ENCODE results near the gene TMX2.
"Not testable (repeated sequence)": the region's sequence is repeated elsewhere in the genome, so short reads cannot be mapped to it uniquely, and the experiment has no call there.

The TMX2 gene

DNA sequence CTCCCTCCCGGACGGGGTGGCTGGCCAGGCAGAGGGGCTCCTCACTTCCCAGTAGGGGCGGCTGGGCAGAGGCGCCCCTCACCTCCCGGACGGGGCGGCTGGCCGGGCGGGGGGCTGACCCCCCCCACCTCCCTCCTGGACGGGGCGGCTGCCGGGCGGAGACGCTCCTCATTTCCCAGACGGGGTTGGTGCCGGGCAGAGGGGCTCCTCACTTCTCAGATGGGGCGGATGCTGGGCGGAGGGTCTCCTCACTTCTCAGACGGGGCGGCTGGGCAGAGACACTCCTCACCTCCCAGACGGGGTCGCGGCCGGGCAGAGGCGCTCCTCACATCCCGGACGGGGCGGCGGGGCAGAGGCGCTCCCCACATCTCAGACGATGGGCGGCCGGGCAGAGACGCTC is 4.3 kb downstream of the TMX2 start:
- not testable (repeated sequence) for FAIRE-seq

- FAIRE-seq = no peak
These were observed 14.8 kb downstream of the TMX2 start for GRCh38 chr11:57727185-57727584.

- no peak for FAIRE-seq
These were observed 16.4 kb downstream of the TMX2 start for GRCh38 chr11:57728829-57729228.

- FAIRE-seq = no peak
These were observed 17.1 kb downstream of the TMX2 start for GRCh38 chr11:57729479-57729878.

- FAIRE-seq = no peak
These were observed 20.3 kb downstream of the TMX2 start for GRCh38 chr11:57732661-57733060.

- no peak for FAIRE-seq
These were observed 23.4 kb downstream of the TMX2 start for GRCh38 chr11:57735619-57736298.

GRCh38 chr11:57741132-57742086 is 29.0 kb downstream of the TMX2 start, which contains the start of gene SELENOH:
Gene SELENOH, plus strand, starts transcription at chr11:57741491. Its CDS starts 105 bp downstream, at chr11:57741596.
- peak; percentile 92 for FAIRE-seq

- FAIRE-seq = no peak
These were observed 29.7 kb downstream of the TMX2 start for GRCh38 chr11:57742087-57742452.

DNA sequence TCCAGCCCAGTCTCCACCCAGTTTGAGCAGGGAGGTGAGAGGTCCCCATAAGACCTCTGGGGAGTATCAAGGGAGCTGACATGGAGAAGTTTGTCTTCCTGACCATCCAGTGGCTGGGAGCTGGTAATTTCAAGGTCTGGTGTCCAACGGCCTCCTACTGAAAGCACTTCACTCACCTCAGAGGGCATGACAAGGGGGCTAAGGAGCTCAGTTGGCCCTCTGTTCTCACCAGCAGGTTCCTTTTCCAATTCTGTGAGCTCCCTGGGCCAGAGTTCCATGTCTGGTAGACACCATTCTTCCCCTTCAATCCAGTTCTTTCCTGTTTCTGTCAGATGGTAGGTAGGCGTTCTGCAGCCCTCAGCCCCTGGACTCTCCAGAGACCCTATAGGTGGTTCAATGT is 32.0 kb downstream of the TMX2 start:
- FAIRE-seq = no peak

- no peak for FAIRE-seq
These were observed 32.8 kb downstream of the TMX2 start for GRCh38 chr11:57745206-57745605.

DNA sequence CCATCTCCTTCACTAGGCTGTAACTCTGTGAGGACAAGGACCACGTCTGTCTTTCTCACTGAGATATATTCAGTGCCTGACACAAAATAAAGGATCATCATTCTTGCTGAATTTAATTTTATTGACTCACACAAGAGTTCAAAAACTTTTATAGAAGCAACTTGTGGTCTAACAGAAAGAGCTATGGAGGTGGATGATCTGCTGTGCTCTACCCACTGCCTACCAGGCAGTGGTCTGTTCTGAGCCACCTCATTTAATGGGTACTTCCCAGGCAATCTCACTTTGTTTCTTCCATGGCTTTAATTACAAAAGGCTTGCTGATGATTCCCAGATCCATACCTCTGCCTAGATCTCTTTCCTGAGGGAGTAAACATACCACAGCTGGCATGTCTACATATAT is 34.5 kb downstream of the TMX2 start:
- no peak for FAIRE-seq

GRCh38 chr11:57751176-57751575 is 38.8 kb downstream of the TMX2 start:
- no peak for FAIRE-seq

GRCh38 chr11:57751676-57752253 is 39.4 kb downstream of the TMX2 start, which contains the start of gene BTBD18:
Gene BTBD18, minus strand, starts transcription at chr11:57751819. Its CDS starts 631 bp downstream, at chr11:57751188.
- FAIRE-seq = peak; percentile 56

GRCh38 chr11:57752954-57753353 is 40.6 kb downstream of the TMX2 start:
- FAIRE-seq = no peak

- no peak for FAIRE-seq
These were observed 45.8 kb downstream of the TMX2 start for GRCh38 chr11:57758174-57758573.

DNA sequence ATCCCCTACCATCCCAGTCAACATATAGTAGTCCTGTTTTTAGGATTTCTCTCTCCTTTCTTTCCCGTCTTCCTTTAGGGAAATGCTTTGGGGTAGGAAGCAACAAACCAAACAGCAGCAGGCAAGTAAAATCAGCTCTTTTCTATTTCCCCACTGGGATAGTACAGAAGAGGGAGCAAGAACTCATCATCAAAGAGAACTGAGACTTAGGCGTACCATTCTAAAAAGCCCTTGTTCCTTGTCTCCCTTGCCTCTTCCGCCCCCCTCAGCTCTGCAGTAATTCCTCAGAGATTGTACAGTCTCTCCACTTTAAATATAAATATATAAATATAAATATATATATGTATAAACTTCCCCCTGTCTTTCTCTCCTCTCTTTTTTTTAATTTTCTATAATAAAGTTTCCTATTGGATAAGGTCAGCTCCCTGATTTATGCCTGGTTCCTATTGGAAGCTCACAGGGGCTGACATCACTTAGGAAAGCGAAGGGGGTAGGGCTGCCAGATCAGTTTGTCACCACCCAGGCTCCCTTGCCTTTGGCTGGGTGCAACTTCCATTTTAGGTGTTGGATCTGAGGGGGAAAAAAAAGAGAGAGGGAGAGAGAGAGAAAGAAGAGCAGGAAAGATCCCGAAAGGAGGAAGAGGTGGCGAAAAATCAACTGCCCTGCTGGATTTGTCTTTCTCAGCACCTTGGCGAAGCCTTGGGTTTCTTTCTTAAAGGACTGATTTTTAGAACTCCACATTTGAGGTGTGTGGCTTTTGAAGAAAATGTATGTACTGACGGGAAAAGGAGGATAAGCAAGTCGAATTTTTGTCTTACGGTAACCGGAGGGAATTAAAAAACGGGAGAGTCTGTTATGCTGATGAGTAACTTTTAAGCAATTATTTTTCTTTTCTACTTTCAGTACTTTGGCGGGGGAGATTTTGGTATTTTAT is 49.2 kb downstream of the TMX2 start, which contains the start of gene CTNND1:
TSS of gene CTNND1 (plus strand) at position 502 of the 934 bp plus-strand sequence. CDS start 29,677 bp downstream, outside the sequence.
- peak; percentile 99 for FAIRE-seq

GRCh38 chr11:57762235-57762861 is 50.0 kb downstream of the TMX2 start:
- no peak for FAIRE-seq

DNA sequence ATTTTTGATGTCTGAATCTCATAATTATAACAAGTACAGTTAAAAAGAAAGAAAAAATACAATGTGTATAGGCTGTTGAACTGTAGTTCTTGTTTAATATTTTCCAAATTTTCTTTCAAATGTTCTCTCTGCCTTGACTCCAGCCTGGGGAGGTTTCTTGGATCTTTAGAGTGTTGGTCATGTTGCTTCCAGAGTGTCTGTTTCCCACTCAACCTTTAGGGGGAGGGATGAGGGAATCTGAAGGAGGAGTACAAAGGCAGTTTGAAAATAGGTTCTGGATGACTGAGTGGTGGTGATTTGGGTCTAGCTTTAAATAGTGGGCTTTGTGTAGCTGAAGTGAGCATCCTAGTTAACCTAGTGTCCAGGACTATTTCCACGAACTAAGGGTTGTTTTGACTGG is 51.2 kb downstream of the TMX2 start:
- no peak for FAIRE-seq

- no peak for FAIRE-seq
These were observed 51.6 kb downstream of the TMX2 start for GRCh38 chr11:57764021-57764420.

- no peak for FAIRE-seq
These were observed 52.2 kb downstream of the TMX2 start for GRCh38 chr11:57764566-57764965.

DNA sequence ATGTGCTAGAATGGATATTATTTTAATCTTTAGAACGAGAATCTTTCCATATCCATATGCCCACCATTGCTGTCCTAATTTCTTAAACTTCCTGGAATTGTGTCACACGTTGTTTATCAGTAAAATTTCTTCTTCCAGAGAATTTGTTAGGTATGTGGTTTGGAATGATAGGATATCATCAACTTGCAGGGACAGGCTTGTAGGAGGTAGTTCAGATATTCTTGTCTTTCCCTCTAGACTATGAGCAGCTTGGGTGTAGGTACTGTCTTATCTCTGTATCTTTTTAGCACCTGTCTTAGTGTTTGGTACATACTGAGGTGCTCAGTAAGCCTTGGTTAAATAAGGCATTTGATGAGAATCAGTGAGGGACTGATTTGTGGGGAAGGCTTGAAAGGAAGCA is 52.6 kb downstream of the TMX2 start:
- FAIRE-seq = no peak

DNA sequence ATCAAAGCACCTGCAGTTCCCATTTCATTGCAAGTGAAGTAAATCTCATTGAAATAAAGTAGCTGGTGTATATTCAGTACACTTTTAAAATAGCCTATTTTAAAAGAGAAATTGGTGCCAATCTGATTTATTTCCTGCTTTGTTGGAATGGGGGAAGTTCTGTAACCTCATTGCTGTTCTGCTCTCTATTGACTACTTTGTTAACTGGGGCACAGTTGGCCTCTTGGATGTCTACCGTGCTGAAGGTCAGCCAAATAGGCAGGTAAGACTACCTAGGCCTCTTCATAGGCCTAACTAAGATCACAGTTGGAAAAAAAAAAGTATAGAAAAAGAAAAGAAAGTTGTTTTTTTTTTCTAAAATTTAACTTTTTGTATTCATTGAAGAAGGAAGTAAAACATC is 58.4 kb downstream of the TMX2 start:
- FAIRE-seq = no peak

Data from G401.6 (cell line).